ENCODE measurements around the gene ARHGDIG.

The ARHGDIG gene

GRCh38 chr16:311725-312124 is 31.3 kb downstream of the ARHGDIG start:
- H3K4me1 ChIP-seq (ENCODE audit: insufficient read depth, low read length), result no peaks in the 10 kb centered on the region

GRCh38 chr16:314351-314750 is 34.0 kb downstream of the ARHGDIG start:
- H3K4me1 ChIP-seq (ENCODE audit: insufficient read depth, low read length), result peaks cover 2% of the 10 kb centered on the region; the same call in 1 of the 2 replicates
- H3K9me3 ChIP-seq (ENCODE audit: control insufficient read depth, insufficient read depth, low read length), result no peaks in the 10 kb centered on the region
- H3K36me3 ChIP-seq (ENCODE audit: insufficient read depth, low read length), result peaks cover 2% of the 10 kb centered on the region; the same call in 1 of the 2 replicates
- H3K9ac ChIP-seq (ENCODE audit: low read depth, low read length), result no peak overlapping the region

More at GRCh38 chr16:311725-312124, 31.3 kb downstream of the ARHGDIG start:
- Histone ChIP-seq H3K9me3 (ENCODE audit: control insufficient read depth, insufficient read depth, low read length) (no peaks in the 10 kb centered on the region), H3K9ac (ENCODE audit: low read depth, low read length) (no peak overlapping the region), H3K36me3 (ENCODE audit: insufficient read depth, low read length) (peaks cover 2% of the 10 kb centered on the region; the same call in 1 of the 2 replicates)

GRCh38 chr16:314795-315299 is 34.5 kb downstream of the ARHGDIG start:
- no peaks in the 10 kb centered on the region for H3K9me3 ChIP-seq (ENCODE audit: control insufficient read depth, insufficient read depth, low read length)
- peaks cover 5% of the 10 kb centered on the region; the same call in 1 of the 2 replicates for H3K4me1 ChIP-seq (ENCODE audit: insufficient read depth, low read length)
- peaks cover 2% of the 10 kb centered on the region; the same call in 1 of the 2 replicates for H3K36me3 ChIP-seq (ENCODE audit: insufficient read depth, low read length)
- H3K9ac ChIP-seq (ENCODE audit: low read depth, low read length), result no peak overlapping the region

- H3K36me3 ChIP-seq (ENCODE audit: insufficient read depth, low read length), result peaks cover 2% of the 10 kb centered on the region; the same call in 1 of the 2 replicates
- H3K4me1 ChIP-seq (ENCODE audit: insufficient read depth, low read length), result peaks cover 5% of the 10 kb centered on the region; the same call in 1 of the 2 replicates
- no peaks in the 10 kb centered on the region for H3K9me3 ChIP-seq (ENCODE audit: control insufficient read depth, insufficient read depth, low read length)
- H3K9ac ChIP-seq (ENCODE audit: low read depth, low read length), result no peak overlapping the region
Measured at GRCh38 chr16:316741-317464, 36.5 kb downstream of the ARHGDIG start.

- no peaks in the 10 kb centered on the region for H3K9me3 ChIP-seq (ENCODE audit: control insufficient read depth, insufficient read depth, low read length)
- no peaks in the 10 kb centered on the region for H3K36me3 ChIP-seq (ENCODE audit: insufficient read depth, low read length)
Measured at GRCh38 chr16:317583-317982, 37.2 kb downstream of the ARHGDIG start.

GRCh38 chr16:318628-319027 is 38.2 kb downstream of the ARHGDIG start:
- H3K9ac ChIP-seq (ENCODE audit: low read depth, low read length), result no peak overlapping the region
- peaks cover 5% of the 10 kb centered on the region; the same call in 1 of the 2 replicates for H3K4me1 ChIP-seq (ENCODE audit: insufficient read depth, low read length)
- H3K36me3 ChIP-seq (ENCODE audit: insufficient read depth, low read length), result no peaks in the 10 kb centered on the region
- H3K9me3 ChIP-seq (ENCODE audit: control insufficient read depth, insufficient read depth, low read length), result no peaks in the 10 kb centered on the region

More at GRCh38 chr16:317583-317982, 37.2 kb downstream of the ARHGDIG start:
- Histone ChIP-seq H3K4me1 (ENCODE audit: insufficient read depth, low read length) (peaks cover 5% of the 10 kb centered on the region; the same call in 1 of the 2 replicates), H3K9ac (ENCODE audit: low read depth, low read length) (no peak overlapping the region)

- no peak overlapping the region for H3K9ac ChIP-seq (ENCODE audit: low read depth, low read length)
- H3K9me3 ChIP-seq (ENCODE audit: control insufficient read depth, insufficient read depth, low read length), result no peaks in the 10 kb centered on the region
- peaks cover 10% of the 10 kb centered on the region; the same call in 1 of the 2 replicates for H3K4me1 ChIP-seq (ENCODE audit: insufficient read depth, low read length)
- H3K36me3 ChIP-seq (ENCODE audit: insufficient read depth, low read length), result no peaks in the 10 kb centered on the region
Measured at GRCh38 chr16:320206-320605, 39.8 kb downstream of the ARHGDIG start.

- no peaks in the 10 kb centered on the region for H3K9me3 ChIP-seq (ENCODE audit: control insufficient read depth, insufficient read depth, low read length)
- no peaks in the 10 kb centered on the region for H3K36me3 ChIP-seq (ENCODE audit: insufficient read depth, low read length)
- H3K4me1 ChIP-seq (ENCODE audit: insufficient read depth, low read length), result peaks cover 13% of the 10 kb centered on the region
- no peak overlapping the region for H3K9ac ChIP-seq (ENCODE audit: low read depth, low read length)
Measured at GRCh38 chr16:321532-321931, 41.1 kb downstream of the ARHGDIG start.

GRCh38 chr16:322476-323143 is 42.2 kb downstream of the ARHGDIG start:
- Histone ChIP-seq H3K4me1 (ENCODE audit: insufficient read depth, low read length) (peaks cover 13% of the 10 kb centered on the region), H3K36me3 (ENCODE audit: insufficient read depth, low read length) (no peaks in the 10 kb centered on the region), H3K9ac (ENCODE audit: low read depth, low read length) (no peak overlapping the region), H3K9me3 (ENCODE audit: control insufficient read depth, insufficient read depth, low read length) (no peaks in the 10 kb centered on the region)

- H3K4me1 ChIP-seq (ENCODE audit: insufficient read depth, low read length), result peaks cover 13% of the 10 kb centered on the region
- no peak overlapping the region for H3K9ac ChIP-seq (ENCODE audit: low read depth, low read length)
- no peaks in the 10 kb centered on the region for H3K9me3 ChIP-seq (ENCODE audit: control insufficient read depth, insufficient read depth, low read length)
- H3K36me3 ChIP-seq (ENCODE audit: insufficient read depth, low read length), result no peaks in the 10 kb centered on the region
Measured at GRCh38 chr16:324201-324450, 43.7 kb downstream of the ARHGDIG start.

GRCh38 chr16:324451-325334 is 44.3 kb downstream of the ARHGDIG start:
- Histone ChIP-seq H3K9ac (ENCODE audit: low read depth, low read length) (no peak overlapping the region), H3K36me3 (ENCODE audit: insufficient read depth, low read length) (no peaks in the 10 kb centered on the region), H3K4me1 (ENCODE audit: insufficient read depth, low read length) (peaks cover 8% of the 10 kb centered on the region; the same call in 1 of the 2 replicates)

GRCh38 chr16:325375-326145 is 45.2 kb downstream of the ARHGDIG start:
- Histone ChIP-seq H3K9ac (ENCODE audit: low read depth, low read length) (no peak overlapping the region), H3K4me1 (ENCODE audit: insufficient read depth, low read length) (peaks cover 8% of the 10 kb centered on the region; the same call in 1 of the 2 replicates), H3K9me3 (ENCODE audit: control insufficient read depth, insufficient read depth, low read length) (no peaks in the 10 kb centered on the region), H3K36me3 (ENCODE audit: insufficient read depth, low read length) (no peaks in the 10 kb centered on the region)

More at GRCh38 chr16:324451-325334, 44.3 kb downstream of the ARHGDIG start:
- no peaks in the 10 kb centered on the region for H3K9me3 ChIP-seq (ENCODE audit: control insufficient read depth, insufficient read depth, low read length)

GRCh38 chr16:330741-331140 is 50.4 kb downstream of the ARHGDIG start:
- Histone ChIP-seq H3K9me3 (ENCODE audit: control insufficient read depth, insufficient read depth, low read length) (no peaks in the 10 kb centered on the region), H3K36me3 (ENCODE audit: insufficient read depth, low read length) (no peaks in the 10 kb centered on the region), H3K4me1 (ENCODE audit: insufficient read depth, low read length) (peaks cover 4% of the 10 kb centered on the region; the same call in 1 of the 2 replicates), H3K9ac (ENCODE audit: low read depth, low read length) (no peak overlapping the region)

Data from ES-I3 (cell line).